Measurements from ENCODE around the gene GNB4.

GNB4 gene

DNA sequence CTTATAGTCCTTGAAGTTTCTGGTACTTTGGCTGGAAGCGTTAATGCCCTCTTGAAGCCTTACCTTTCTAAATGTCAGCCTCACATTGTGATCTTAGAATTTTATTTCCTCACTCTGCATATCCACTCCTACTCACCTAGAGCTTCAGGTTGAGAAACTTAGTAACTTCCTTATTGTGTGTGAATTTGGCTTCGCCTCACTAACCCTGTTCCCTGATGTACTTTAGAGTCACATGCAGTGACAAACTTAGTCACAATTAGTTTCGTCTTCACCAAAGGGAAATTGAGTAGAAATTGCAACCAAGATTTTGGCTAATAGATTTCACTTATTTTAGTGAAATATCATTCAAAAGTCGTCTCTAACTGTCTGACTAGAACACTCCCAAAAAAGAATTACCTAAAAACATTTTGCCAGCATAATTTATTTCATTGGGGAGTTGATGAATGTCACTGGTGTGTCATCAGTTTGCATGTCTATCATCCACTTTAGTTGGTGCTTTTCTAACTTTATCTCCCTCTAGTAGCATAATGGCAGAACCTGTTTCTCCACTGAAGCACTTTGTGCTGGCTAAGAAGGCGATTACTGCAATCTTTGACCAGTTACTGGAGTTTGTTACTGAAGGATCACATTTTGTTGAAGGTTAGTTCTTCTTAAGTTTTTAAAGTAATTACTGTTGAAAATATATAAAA, 102.8 kb downstream of the GNB4 start:
- no peak for DNase-seq

DNA sequence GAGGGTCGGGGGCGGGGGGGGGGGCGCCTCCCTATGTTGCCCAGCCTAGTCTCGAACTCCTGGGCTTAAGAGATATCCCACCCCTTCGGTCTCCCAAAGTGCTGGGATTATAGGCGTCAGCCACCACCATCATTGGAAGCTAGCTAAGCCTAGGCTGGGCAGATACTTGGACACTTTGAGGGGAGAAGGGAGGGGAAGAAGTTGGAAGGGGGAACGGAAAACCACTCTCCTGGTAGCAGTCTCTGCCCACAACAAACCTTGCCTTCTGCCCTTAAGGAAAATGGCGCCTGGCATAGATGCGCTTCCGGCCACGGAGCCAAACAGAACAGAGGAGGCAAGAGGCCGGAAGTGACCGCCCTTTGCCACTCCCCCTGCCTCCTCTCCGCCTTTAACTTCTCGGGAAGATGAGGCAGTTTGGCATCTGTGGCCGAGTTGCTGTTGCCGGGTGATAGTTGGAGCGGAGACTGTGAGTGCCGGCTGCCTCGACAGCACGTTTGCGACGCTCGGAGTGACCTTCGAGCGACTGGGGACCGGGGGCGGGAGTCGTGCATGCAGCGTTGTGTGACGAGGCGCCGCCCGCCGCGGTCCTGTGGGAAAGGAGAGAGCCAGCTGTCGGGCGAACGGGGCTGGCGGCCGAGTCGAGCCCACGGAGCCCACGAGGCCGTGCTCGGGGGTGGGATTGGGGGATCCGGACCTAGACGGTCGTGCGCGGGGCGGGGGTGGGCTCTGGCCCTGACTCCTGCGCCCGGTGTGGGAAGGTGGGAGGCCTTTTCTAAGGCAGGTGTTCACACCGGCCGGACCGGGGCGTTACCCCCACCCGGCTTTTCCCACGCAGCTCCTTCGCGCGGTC, 103.7 kb downstream of the GNB4 start, which contains the start of gene MFN1:
TSS of gene MFN1 (plus strand) at position 365 of the 850 bp plus-strand sequence. CDS start 1,143 bp downstream, outside the sequence.
- peak; percentile 99 for DNase-seq
